Measurements from ENCODE around the gene ARMC2.

The ARMC2 gene

DNA sequence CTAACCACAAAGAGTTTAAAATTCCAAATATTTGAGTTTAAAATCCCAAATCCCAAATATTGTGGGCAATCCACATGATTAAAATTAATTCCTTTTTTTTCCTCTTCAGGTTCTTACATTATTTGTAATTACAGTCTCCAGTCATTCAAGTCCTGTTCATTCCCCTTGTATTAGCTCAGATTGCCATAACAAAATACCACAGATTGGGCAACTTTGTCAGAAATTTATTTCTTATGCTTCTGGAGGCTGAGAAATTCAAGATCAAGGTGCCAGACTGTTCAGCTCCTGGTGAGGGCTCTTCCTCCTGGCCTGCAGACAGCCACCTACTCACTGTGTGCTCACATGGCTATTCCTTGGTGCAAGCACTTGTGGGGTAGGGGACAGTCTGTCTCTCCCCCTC lies 105.5 kb downstream of the ARMC2 start:
- H4K20me1 ChIP-seq (ENCODE audit: insufficient read depth, low read length, poor library complexity, severe bottlenecking), result no peaks in the 10 kb centered on the region
- no peak overlapping the region for H3K9ac ChIP-seq (ENCODE audit: low read depth, low read length, poor library complexity, severe bottlenecking)
- H3K36me3 ChIP-seq (ENCODE audit: insufficient read depth, low read length), result no peaks in the 10 kb centered on the region
- no peaks in the 10 kb centered on the region for H3K79me2 ChIP-seq (ENCODE audit: insufficient read depth, low read length)
- H3K4me3 ChIP-seq (ENCODE audit: low read length, poor library complexity, severe bottlenecking), result no peak overlapping the region
- H3K4me1 ChIP-seq (ENCODE audit: insufficient read depth, low read length, poor library complexity, severe bottlenecking), result peaks cover 6% of the 10 kb centered on the region
- TF ChIP-seq CTCF (conservative IDR thresholded peaks at IDR 0.05; ENCODE audit: low read length) (no peak), EZH2phosphoT487 (IDR thresholded peaks at IDR 0.05; ENCODE audit: borderline replicate concordance) (no peak)
- H3K9me3 ChIP-seq (ENCODE audit: insufficient read depth, low read depth, low read length), result no peaks in the 10 kb centered on the region
- H3K4me2 ChIP-seq (ENCODE audit: low read depth, low read length, poor library complexity, severe bottlenecking), result no peak overlapping the region
- H3F3A ChIP-seq (ENCODE audit: low read depth), result no peaks in the 10 kb centered on the region
- no peak overlapping the region for H2AFZ ChIP-seq (ENCODE audit: low read length)
- H3K27me3 ChIP-seq (ENCODE audit: insufficient read depth, low read length, poor library complexity, severe bottlenecking), result no peaks in the 10 kb centered on the region
- no peaks in the 10 kb centered on the region for H3K9me2 ChIP-seq (replicated peaks; ENCODE audit: low read depth, low read length)

GRCh38 chr6:108955329-108955949 lies 107.2 kb downstream of the ARMC2 start:
- Histone ChIP-seq H3K9me2 (replicated peaks; ENCODE audit: low read depth, low read length) (no peaks in the 10 kb centered on the region), H3K36me3 (ENCODE audit: insufficient read depth, low read length) (no peaks in the 10 kb centered on the region), H3K9ac (ENCODE audit: low read depth, low read length, poor library complexity, severe bottlenecking) (no peak overlapping the region), H2AFZ (ENCODE audit: low read length) (no peak overlapping the region), H3F3A (ENCODE audit: low read depth) (no peaks in the 10 kb centered on the region), H3K79me2 (ENCODE audit: insufficient read depth, low read length) (no peaks in the 10 kb centered on the region), H4K20me1 (ENCODE audit: insufficient read depth, low read length, poor library complexity, severe bottlenecking) (no peaks in the 10 kb centered on the region), H3K4me3 (ENCODE audit: low read length, poor library complexity, severe bottlenecking) (no peak overlapping the region), H3K4me2 (ENCODE audit: low read depth, low read length, poor library complexity, severe bottlenecking) (no peak overlapping the region), H3K9me3 (ENCODE audit: insufficient read depth, low read depth, low read length) (no peaks in the 10 kb centered on the region), H3K4me1 (ENCODE audit: insufficient read depth, low read length, poor library complexity, severe bottlenecking) (peaks cover 20% of the 10 kb centered on the region), H3K27me3 (ENCODE audit: insufficient read depth, low read length, poor library complexity, severe bottlenecking) (no peaks in the 10 kb centered on the region)
- TF ChIP-seq EZH2phosphoT487 (IDR thresholded peaks at IDR 0.05; ENCODE audit: borderline replicate concordance) (no peak), CTCF (conservative IDR thresholded peaks at IDR 0.05; ENCODE audit: low read length) (no peak)

DNA sequence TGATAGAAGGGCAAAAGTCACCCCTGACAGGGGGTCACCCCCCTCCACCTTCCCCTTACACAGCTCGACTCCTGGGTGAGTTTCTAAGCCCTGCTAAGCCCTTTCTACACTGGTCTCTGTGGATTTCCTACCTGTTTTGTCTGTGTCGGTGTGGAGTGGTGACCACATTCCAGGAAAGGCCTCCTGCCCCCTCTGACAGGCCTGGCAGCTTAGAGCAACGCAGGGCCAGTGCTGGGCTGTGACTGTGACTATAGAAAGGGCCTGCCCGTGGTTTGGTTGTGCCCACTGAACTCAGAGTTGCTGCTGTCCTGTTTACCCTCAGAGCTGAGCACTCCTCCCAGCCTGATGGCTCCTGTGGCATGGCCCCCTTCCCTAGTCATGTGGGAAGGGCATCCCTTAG lies 109.0 kb downstream of the ARMC2 start:
- Histone ChIP-seq H2AFZ (ENCODE audit: low read length) (no peak overlapping the region), H3K79me2 (ENCODE audit: insufficient read depth, low read length) (no peaks in the 10 kb centered on the region), H3K4me1 (ENCODE audit: insufficient read depth, low read length, poor library complexity, severe bottlenecking) (peaks cover 23% of the 10 kb centered on the region), H3K36me3 (ENCODE audit: insufficient read depth, low read length) (no peaks in the 10 kb centered on the region), H3F3A (ENCODE audit: low read depth) (no peaks in the 10 kb centered on the region), H3K4me3 (ENCODE audit: low read length, poor library complexity, severe bottlenecking) (no peak overlapping the region), H3K9me3 (ENCODE audit: insufficient read depth, low read depth, low read length) (no peaks in the 10 kb centered on the region), H4K20me1 (ENCODE audit: insufficient read depth, low read length, poor library complexity, severe bottlenecking) (no peaks in the 10 kb centered on the region), H3K9ac (ENCODE audit: low read depth, low read length, poor library complexity, severe bottlenecking) (no peak overlapping the region), H3K27me3 (ENCODE audit: insufficient read depth, low read length, poor library complexity, severe bottlenecking) (no peaks in the 10 kb centered on the region), H3K9me2 (replicated peaks; ENCODE audit: low read depth, low read length) (no peaks in the 10 kb centered on the region), H3K4me2 (ENCODE audit: low read depth, low read length, poor library complexity, severe bottlenecking) (no peak overlapping the region)
- no peak for TF ChIP-seq EZH2phosphoT487 (IDR thresholded peaks at IDR 0.05; ENCODE audit: borderline replicate concordance)
- TF ChIP-seq CTCF (conservative IDR thresholded peaks at IDR 0.05; ENCODE audit: low read length), result no peak
